ENCODE results near the gene KRCC1.
"Not testable (repeated sequence)": the region's sequence is repeated elsewhere in the genome, so short reads cannot be mapped to it uniquely, and the experiment has no call there.

Gene KRCC1

DNA sequence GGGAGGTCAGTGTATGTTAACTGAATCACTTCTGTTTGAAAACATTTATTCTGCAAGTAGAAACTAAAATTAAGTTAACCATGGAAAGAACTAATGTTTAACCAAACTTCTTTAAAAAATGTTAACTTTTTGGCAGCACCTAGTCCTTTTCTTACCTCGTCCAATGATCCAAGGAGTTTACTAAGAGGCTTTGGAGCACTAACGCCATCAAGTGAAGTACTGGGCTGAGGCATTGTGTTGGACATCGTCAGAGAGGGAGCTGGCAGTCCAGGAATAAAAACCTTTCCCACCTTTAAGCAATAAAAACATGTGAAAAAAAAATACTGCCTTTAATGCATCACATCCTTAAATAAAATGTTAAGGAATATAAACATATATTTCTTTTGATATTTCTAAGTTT is 63.0 kb downstream of the KRCC1 start:
- DNase-seq, result not testable (repeated sequence)

DNA sequence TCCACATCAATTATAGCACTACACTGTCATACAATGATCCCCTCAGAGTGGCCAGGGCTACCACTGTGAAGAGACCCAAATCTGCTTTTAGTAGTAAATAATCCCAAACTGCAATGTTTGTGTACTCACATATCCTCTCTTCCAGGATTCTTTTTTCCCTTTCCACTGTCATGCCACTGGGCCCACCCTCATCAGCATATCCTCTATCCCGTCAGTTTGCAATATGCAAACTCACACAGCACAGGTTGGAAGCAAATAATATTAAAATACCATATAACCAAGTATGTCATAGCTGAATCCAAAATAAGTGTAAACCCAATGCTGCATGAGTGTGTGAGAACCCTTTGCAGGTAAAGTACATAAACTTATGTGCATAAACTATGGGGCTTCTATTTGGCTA is 68.1 kb downstream of the KRCC1 start:
- DNase-seq, result not testable (repeated sequence)

DNA sequence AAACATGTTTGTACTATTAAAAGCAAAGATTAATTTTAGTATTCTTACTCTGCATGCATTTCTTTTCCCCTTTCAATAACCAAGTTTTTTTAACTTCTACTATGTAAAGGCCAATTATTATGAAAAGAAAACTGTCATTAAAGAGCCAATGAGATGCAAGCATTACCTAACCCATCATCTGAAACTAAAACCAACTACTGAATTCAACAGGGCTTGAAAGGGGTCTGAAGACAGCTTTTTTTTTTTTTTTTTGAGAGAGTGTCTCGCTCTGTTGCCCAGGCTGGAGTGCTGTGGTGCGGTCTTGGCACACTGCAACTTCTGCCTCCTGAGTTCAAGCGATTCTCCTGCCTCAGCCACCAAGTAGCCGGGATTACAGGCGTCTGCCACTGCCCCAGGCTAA is 69.7 kb downstream of the KRCC1 start:
- DNase-seq, result not testable (repeated sequence)

DNA sequence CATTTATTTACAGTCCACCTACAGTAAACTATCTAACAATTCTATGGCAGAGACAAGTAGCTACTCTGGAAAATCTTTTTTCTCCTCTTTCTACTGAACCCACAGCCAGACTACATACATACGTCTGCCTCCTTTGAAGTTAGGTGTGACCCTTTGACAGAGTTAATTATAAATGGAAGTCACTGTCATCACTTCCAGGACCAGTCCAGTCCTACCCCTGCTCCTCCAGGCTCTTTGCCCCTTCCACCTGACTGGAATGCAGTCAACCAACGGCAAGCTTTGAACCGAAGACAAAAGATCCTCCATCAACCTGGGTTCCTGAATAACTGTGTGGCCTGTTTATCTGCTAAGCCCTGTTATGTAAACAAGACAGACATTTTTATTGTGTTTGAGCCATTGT is 74.4 kb downstream of the KRCC1 start:
- not testable (repeated sequence) for DNase-seq

Data from hematopoietic multipotent progenitor cell treated with erythropoietin and hydrocortisone succinate and interleukin-3 and kit ligand, for 4 days (in vitro differentiated cells).